Measurements from ENCODE around the gene WDR83. TPM values are rescaled to one million over a fixed set of nuclear protein-coding genes. Genes with fewer than 3 reads are reported as not detected.
"Not testable (repeated sequence)": the region's sequence is repeated elsewhere in the genome, so short reads cannot be mapped to it uniquely, and the experiment has no call there.

WDR83 gene
- total and polyA plus RNA-seq, 2 experiments from 2014 or later, result 12.5 to 18.5 TPM

GRCh38 chr19:12617646-12618045, 49.0 kb upstream of the WDR83 start (continued):
- TF ChIP-seq, protein P1, sequence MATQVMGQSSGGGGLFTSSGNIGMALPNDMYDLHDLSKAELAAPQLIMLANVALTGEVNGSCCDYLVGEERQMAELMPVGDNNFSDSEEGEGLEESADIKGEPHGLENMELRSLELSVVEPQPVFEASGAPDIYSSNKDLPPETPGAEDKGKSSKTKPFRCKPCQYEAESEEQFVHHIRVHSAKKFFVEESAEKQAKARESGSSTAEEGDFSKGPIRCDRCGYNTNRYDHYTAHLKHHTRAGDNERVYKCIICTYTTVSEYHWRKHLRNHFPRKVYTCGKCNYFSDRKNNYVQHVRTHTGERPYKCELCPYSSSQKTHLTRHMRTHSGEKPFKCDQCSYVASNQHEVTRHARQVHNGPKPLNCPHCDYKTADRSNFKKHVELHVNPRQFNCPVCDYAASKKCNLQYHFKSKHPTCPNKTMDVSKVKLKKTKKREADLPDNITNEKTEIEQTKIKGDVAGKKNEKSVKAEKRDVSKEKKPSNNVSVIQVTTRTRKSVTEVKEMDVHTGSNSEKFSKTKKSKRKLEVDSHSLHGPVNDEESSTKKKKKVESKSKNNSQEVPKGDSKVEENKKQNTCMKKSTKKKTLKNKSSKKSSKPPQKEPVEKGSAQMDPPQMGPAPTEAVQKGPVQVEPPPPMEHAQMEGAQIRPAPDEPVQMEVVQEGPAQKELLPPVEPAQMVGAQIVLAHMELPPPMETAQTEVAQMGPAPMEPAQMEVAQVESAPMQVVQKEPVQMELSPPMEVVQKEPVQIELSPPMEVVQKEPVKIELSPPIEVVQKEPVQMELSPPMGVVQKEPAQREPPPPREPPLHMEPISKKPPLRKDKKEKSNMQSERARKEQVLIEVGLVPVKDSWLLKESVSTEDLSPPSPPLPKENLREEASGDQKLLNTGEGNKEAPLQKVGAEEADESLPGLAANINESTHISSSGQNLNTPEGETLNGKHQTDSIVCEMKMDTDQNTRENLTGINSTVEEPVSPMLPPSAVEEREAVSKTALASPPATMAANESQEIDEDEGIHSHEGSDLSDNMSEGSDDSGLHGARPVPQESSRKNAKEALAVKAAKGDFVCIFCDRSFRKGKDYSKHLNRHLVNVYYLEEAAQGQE (IDR thresholded peaks at IDR 0.05; ENCODE audit: unreplicated experiment), result no peak
- no peak for TF ChIP-seq CREB1 (CRISPR knock-in tag; IDR thresholded peaks at IDR 0.05; ENCODE audit: low read depth)
- no peak for TF ChIP-seq ZNF331 (CRISPR knock-in tag; IDR thresholded peaks at IDR 0.05; ENCODE audit: low read depth)
- no peak for TF ChIP-seq ZNF114 (CRISPR knock-in tag; IDR thresholded peaks at IDR 0.05)

DNA sequence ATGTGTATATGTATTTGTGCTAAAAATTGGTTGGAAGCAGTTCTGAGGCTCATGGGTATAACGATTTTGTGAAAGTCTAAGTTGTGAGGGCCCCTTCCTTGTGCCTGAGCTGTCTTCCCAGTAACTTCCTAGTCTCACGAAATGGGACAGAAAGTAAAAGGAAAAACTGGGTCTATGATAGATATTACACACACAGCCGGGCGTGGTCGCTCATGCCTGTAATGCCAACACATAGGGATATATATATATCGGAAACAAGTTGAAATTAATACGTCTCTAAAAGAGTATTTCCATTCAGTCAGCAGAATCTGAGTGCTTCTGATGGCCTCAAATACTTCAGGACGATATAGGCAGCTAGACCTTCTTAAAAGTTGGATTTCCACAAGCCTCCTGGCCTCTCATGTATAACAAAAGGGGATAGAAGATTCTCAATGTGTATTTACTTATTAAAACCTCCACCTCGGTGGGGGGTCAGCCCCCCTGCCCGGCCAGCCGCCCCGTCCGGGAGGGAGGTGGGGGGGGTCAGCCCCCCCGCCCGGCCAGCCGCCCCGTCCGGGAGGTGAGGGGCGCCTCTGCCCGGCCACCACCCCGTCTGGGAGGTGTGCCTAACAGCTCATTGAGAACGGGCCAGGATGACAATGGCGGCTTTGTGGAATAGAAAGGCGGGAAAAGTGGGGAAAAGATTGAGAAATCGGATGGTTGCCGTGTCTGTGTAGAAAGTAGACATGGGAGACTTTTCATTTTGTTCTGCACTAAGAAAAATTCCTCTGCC, 45.2 kb upstream of the WDR83 start:
- H3F3A ChIP-seq (replicated peaks; ENCODE audit: low read depth); H3K4me2 ChIP-seq; H3K4me3 ChIP-seq; H3K27ac ChIP-seq (ENCODE audit: low read depth); H3K4me3 Mint-ChIP-seq; H3K9me2 ChIP-seq (ENCODE audit: insufficient read depth); H3K4me1 Mint-ChIP-seq; H3K27me3 ChIP-seq (ENCODE audit: insufficient read depth); DNase-seq (ENCODE audit: low spot score); H3K27me3 Mint-ChIP-seq (ENCODE audit: insufficient read depth, low read depth, poor library complexity); H3K4me1 ChIP-seq (ENCODE audit: insufficient read depth); H2AFZ ChIP-seq; ATAC-seq; H3K27ac Mint-ChIP-seq: not testable (repeated sequence)
- Mint-ChIP-seq H3K9me3 (peaks cover 38% of the 10 kb centered on the region), H3K36me3 (ENCODE audit: low read depth) (peaks cover 69% of the 10 kb centered on the region)
- H4K20me1 ChIP-seq (replicated peaks; ENCODE audit: insufficient read depth), result peaks cover 13% of the 10 kb centered on the region
- peaks cover 24% of the 10 kb centered on the region for H3K36me3 ChIP-seq (ENCODE audit: insufficient read depth)
- H3K79me2 ChIP-seq (replicated peaks; ENCODE audit: insufficient read depth), result peaks cover 61% of the 10 kb centered on the region

DNA sequence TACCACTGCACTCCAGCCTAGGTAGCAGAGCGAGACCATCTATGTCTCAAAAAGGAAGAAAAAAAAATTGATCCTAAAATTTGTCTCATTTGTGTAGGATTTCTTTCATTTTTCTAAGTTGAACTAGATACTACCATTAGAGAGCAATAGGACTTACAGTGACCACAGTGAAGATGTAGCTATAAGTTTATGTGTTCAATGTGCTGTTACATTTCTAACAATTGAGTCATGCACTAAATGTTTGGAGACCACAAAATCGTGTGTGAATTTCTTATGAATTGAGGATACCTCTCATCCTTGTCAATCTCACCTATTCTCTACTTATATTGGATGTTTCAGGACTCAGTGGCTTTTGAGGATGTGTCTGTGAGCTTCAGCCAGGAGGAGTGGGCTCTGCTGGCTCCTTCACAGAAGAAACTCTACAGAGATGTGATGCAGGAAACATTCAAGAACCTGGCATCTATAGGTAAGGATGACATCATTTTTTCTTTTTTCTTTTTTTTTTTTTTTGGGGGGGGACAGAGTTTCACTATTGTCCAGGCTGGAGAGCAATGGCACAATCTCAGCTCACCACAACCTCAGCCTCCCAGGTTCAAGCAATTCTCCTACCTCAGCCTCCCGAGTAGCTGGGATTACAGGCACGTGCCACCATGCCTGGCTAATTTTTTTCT, 43.1 kb upstream of the WDR83 start:
- H3K27me3 Mint-ChIP-seq (ENCODE audit: insufficient read depth, low read depth, poor library complexity), result peaks cover 5% of the 10 kb centered on the region
- no peaks in the 10 kb centered on the region for H3K9me2 ChIP-seq (ENCODE audit: insufficient read depth)
- H3K36me3 Mint-ChIP-seq (ENCODE audit: low read depth), result peaks cover 83% of the 10 kb centered on the region
- H3K27me3 ChIP-seq (ENCODE audit: insufficient read depth), result no peaks in the 10 kb centered on the region
- peaks cover 58% of the 10 kb centered on the region for H3K9me3 Mint-ChIP-seq
- peaks cover 45% of the 10 kb centered on the region for H3K36me3 ChIP-seq (ENCODE audit: insufficient read depth)
- no peak overlapping the region for H2AFZ ChIP-seq
- H3K4me3 ChIP-seq, result no peak overlapping the region
- H3F3A ChIP-seq (replicated peaks; ENCODE audit: low read depth), result no peaks in the 10 kb centered on the region
- no peak for ATAC-seq
- peaks cover 3% of the 10 kb centered on the region; the same call in 1 of the 2 replicates for H4K20me1 ChIP-seq (replicated peaks; ENCODE audit: insufficient read depth)
- no peaks in the 10 kb centered on the region for H3K4me1 Mint-ChIP-seq
- no peak for TF ChIP-seq EZH2 (IDR thresholded peaks at IDR 0.05; ENCODE audit: low read depth, unreplicated experiment)
- H3K4me1 ChIP-seq (ENCODE audit: insufficient read depth), result no peaks in the 10 kb centered on the region
- no peak overlapping the region for H3K27ac ChIP-seq (ENCODE audit: low read depth)
- no peak overlapping the region for H3K4me3 Mint-ChIP-seq
- H3K4me2 ChIP-seq, result no peak overlapping the region
- peaks cover 40% of the 10 kb centered on the region for H3K79me2 ChIP-seq (replicated peaks; ENCODE audit: insufficient read depth)
- no peak for DNase-seq (ENCODE audit: low spot score)
- no peak overlapping the region for H3K27ac Mint-ChIP-seq
